Measurements from ENCODE around the gene SLX1A. TPM values are rescaled to one million over a fixed set of nuclear protein-coding genes. Genes with fewer than 3 reads are reported as not detected.

Gene SLX1A
- total RNA-seq, 1 donor from 2014 or later = 16.6 TPM

GRCh38 chr16:30184096-30184890 lies 9.4 kb upstream of the SLX1A start:
- peak; percentile 19 for DNase-seq
- Mint-ChIP-seq H3K27me3 (ENCODE audit: unreplicated experiment) (peaks cover 4% of the 10 kb centered on the region), H3K27ac (ENCODE audit: unreplicated experiment) (no peak overlapping the region), H3K4me3 (ENCODE audit: unreplicated experiment) (peak overlapping the region; percentile 86), H3K36me3 (ENCODE audit: unreplicated experiment) (no peaks in the 10 kb centered on the region), H3K9me3 (ENCODE audit: unreplicated experiment) (peaks cover 2% of the 10 kb centered on the region), H3K4me1 (ENCODE audit: low read depth, unreplicated experiment) (no peaks in the 10 kb centered on the region)
- TF ChIP-seq CTCF (IDR thresholded peaks at IDR 0.05; ENCODE audit: partially characterized antibody, unreplicated experiment) = no peak

- Mint-ChIP-seq H3K9me3 (ENCODE audit: unreplicated experiment) (peaks cover 2% of the 10 kb centered on the region), H3K4me1 (ENCODE audit: low read depth, unreplicated experiment) (no peaks in the 10 kb centered on the region), H3K27ac (ENCODE audit: unreplicated experiment) (no peak overlapping the region), H3K4me3 (ENCODE audit: unreplicated experiment) (peak overlapping the region; percentile 86), H3K36me3 (ENCODE audit: unreplicated experiment) (no peaks in the 10 kb centered on the region), H3K27me3 (ENCODE audit: unreplicated experiment) (peaks cover 4% of the 10 kb centered on the region)
- peak; percentile 17 for DNase-seq
- no peak for TF ChIP-seq CTCF (IDR thresholded peaks at IDR 0.05; ENCODE audit: partially characterized antibody, unreplicated experiment)
These were observed 8.6 kb upstream of the SLX1A start for GRCh38 chr16:30184891-30185682.

- H3K27ac Mint-ChIP-seq (ENCODE audit: unreplicated experiment) = no peak overlapping the region
These were observed 7.8 kb upstream of the SLX1A start for GRCh38 chr16:30185683-30186421.

GRCh38 chr16:30186444-30186781 lies 7.3 kb upstream of the SLX1A start:
- H3K36me3 Mint-ChIP-seq (ENCODE audit: unreplicated experiment) = no peaks in the 10 kb centered on the region
- H3K9me3 Mint-ChIP-seq (ENCODE audit: unreplicated experiment) = no peaks in the 10 kb centered on the region
- H3K4me3 Mint-ChIP-seq (ENCODE audit: unreplicated experiment) = no peak overlapping the region
- no peak for DNase-seq
- no peak for TF ChIP-seq CTCF (IDR thresholded peaks at IDR 0.05; ENCODE audit: partially characterized antibody, unreplicated experiment)
- no peaks in the 10 kb centered on the region for H3K4me1 Mint-ChIP-seq (ENCODE audit: low read depth, unreplicated experiment)
- peaks cover 2% of the 10 kb centered on the region for H3K27me3 Mint-ChIP-seq (ENCODE audit: unreplicated experiment)
- no peak overlapping the region for H3K27ac Mint-ChIP-seq (ENCODE audit: unreplicated experiment)

More at GRCh38 chr16:30185683-30186421, 7.8 kb upstream of the SLX1A start:
- peaks cover 2% of the 10 kb centered on the region for H3K27me3 Mint-ChIP-seq (ENCODE audit: unreplicated experiment)
- no peaks in the 10 kb centered on the region for H3K9me3 Mint-ChIP-seq (ENCODE audit: unreplicated experiment)
- no peak for TF ChIP-seq CTCF (IDR thresholded peaks at IDR 0.05; ENCODE audit: partially characterized antibody, unreplicated experiment)
- H3K4me1 Mint-ChIP-seq (ENCODE audit: low read depth, unreplicated experiment) = no peaks in the 10 kb centered on the region
- no peak overlapping the region for H3K4me3 Mint-ChIP-seq (ENCODE audit: unreplicated experiment)
- H3K36me3 Mint-ChIP-seq (ENCODE audit: unreplicated experiment) = no peaks in the 10 kb centered on the region
- peak; percentile 14 for DNase-seq

Data from glutamatergic neuron (in vitro differentiated cells).